Measurements from ENCODE around the gene DBF4B.
A peak's percentile ranks its signal among the peaks of the same experiment; 100 is the strongest.

Gene DBF4B

DNA sequence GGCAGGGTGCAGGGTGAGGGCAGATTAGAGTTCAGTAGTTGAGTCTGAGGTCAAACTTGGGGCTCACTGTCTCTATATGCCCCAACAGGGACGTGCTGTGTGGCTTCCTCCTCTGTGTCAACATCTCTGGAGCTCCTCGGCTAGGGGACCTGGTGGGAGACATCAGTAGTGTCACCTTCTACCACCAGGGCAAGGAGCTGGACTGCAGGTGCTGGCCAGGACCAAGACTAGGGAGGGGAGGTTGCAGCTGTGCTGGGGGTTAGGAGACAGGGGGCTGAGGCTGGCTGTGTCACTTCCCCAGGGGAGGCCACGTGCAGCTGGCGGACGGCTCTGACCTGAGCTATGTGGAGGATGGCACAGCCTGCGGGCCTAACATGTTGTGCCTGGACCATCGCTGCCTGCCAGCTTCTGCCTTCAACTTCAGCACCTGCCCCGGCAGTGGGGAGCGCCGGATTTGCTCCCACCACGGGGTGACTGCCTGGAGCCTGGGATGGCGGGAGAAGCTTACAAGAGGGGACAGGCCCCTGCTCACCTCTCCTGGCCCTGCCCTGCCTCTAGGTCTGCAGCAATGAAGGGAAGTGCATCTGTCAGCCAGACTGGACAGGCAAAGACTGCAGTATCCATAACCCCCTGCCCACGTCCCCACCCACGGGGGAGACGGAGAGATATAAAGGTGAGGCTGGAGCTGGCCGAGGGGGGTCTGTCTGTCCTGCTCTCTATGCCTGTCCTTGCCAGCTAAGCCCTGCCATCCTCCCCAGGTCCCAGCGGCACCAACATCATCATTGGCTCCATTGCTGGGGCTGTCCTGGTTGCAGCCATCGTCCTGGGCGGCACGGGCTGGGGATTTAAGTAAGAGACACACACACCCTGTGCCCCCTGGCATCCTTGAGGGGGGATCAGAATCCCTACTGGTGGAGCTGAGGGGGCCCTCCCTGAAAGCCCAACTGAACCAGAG, 69.2 kb downstream of the DBF4B start:
- no peak for DNase-seq (ENCODE audit: low read depth)

DNA sequence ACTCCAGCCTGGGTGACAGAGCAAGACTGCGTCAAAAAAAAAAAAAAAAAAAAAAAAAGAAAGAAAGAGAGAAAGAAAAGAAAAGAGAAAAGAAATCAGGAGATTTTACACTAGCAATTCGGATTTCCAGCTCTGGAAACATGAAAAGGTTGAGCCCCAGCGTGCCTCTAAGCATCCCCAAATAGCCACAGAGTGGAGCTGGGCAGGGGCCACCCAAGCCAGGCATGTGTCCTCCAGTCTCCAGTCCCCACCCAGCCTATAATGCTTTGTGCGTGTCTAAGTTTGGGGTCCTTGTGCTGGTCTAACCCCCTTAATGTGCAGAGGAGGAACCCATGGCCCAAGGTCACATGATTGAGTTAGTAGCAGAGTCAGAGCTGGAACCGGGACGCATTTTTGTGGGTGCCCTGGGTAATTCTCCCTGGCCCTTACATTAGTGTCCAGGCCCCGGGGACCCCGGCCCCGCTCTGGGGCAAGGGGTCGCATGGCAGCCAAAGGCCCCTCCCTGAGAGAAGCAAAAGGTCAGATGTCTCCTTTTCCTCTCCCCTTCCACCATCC, 70.3 kb downstream of the DBF4B start:
- DNase-seq (ENCODE audit: low read depth) = no peak

DNA sequence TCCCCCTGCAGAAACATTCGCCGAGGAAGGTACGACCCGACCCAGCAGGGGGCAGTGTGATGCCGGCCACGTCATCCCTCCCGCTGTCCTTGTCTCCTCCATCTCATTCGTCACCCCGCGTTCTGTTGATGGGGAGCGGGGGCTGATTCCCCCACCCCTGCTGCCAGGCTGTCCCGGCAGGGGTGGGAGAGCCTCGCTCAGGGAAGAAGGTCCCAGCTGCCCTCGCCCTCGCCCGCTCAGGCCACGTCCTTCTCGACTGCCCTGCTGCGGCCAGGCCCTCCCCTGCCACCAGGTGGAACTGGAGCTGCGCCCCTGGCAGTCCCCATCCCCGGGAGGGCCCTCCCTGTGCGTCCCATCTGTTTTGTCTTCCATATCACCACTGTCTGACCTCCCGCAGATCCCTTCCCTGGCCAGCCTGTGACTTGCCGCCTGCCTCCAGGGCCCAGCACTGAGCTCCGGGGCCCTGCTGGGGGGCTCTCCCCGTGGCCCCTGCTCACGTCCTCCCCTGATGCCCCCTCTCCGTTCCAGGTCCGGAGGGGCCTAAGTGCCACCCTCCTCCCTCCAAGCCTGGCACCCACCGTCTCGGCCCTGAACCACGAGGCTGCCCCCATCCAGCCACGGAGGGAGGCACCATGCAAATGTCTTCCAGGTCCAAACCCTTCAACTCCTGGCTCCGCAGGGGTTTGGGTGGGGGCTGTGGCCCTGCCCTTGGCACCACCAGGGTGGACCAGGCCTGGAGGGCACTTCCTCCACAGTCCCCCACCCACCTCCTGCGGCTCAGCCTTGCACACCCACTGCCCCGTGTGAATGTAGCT, 71.0 kb downstream of the DBF4B start:
- peak; percentile 64 for DNase-seq (ENCODE audit: low read depth)

DNA sequence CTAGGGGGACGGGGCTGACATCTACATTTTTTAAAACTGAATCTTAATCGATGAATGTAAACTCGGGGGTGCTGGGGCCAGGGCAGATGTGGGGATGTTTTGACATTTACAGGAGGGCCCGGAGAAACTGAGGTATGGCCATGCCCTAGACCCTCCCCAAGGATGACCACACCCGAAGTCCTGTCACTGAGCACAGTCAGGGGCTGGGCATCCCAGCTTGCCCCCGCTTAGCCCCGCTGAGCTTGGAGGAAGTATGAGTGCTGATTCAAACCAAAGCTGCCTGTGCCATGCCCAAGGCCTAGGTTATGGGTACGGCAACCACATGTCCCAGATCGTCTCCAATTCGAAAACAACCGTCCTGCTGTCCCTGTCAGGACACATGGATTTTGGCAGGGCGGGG, 71.7 kb downstream of the DBF4B start:
- no peak for DNase-seq (ENCODE audit: low read depth)

DNA sequence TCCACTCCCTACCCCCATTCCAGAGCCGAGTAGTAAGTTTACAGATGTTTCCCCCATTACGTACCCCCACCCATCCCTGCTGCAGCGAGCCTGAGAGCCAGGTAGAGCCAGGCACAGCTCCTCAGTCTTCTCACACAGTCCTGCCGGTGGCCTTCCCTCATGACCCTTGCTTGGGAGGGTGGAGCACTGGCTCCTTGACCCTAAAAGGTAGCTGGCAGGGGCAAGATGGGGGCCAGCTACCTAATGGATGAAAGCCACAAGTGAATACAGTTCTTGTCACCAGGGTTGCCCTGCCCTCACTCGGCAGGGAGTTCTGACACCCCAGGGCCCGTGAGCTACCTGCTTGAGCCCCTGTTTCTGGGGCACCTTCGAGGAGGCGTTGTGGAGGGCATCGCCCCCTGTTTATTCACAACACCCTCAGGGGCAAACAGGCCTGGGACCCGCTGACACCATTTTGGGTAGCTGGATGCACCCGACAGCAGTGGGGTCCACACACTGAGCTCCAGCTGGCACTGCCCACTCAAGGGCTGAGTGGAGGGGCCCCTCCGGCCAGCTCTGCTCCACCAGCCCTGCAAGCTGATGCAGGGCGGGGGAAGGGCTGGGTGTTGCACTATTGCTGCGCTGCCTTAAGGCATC, 72.5 kb downstream of the DBF4B start:
- DNase-seq (ENCODE audit: low read depth) = no peak

DNA sequence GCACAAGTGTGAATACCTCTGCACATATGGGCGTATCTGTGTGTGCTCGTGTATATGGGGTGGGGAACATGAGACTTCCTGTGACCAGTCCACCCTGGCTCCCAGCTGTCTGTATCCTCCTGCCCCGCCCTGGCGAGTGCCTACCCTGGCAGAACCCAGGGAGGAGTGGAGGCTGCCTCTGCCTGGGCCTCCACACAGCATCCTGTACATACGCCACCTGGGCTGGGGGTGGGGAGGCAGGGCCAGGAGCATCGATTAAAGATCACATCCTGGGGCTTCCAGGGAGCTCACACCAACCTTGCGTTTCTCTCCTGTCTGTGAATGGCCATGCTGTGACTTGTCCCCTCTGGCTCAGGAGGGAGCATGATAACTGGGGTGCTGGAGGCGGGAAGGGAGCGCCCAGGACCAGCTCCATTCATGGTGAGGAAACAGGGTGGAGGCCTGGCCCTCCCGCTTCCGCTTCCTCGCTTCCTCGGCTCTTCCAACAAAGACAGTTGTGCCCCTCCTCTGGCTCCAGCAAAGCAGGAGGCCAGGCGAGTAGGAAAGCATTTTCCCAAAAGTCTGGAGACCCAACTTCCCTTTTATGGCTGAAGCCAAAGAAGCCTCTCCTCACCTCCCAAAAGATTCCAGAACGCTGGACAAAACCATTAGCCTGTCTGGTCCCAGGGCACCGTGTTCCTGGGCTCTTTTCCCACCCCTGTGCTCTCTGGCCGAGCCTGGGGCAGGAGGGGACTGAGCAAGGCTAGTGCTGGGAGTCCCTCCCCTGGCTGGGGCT, 73.3 kb downstream of the DBF4B start:
- DNase-seq (ENCODE audit: low read depth) = no peak

DNA sequence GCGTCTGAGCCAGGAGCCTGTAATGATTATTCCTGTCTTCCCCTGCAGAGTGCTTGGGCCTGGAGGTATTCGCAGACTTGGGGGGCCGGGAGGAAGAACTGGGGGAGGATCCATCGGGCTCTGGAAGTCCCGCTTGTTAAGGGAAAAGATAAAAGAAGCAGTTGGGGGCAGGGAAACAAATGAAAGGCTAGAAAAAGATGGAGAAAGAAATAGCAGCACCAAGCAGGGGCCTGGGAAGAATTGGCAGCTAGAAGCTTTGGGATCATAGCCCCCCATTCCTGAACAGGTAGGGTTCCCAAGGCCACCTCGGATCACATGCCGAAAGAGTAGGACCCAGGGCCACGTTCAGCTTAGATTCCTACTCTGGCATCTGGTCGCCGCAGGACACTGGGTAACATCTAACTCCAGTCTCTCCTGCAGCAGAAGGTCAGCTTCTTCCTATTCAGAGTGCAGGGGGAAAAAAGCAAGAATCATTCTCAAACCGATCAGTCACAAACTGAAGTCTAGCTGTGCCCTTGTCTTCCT, 73.9 kb downstream of the DBF4B start:
- DNase-seq (ENCODE audit: low read depth) = no peak

DNA sequence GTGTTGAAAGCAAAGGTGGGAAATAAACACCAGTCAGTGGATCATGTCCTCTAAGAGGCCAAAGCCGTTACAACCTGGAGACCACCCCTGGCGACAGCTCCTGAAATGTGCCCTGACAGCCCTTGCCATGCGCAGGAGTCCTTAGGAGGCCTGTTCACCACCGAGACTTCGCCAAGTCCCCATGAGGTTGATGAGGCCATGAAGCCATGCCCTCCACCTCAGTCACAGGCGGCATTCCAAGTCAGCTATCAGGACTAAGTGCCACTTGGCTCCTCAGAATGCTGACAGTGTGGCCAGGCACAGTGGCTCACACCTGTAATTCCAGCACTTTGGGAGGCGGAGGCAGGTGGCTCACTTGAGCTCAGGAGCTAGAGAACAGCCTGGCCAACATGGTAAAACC, 77.5 kb downstream of the DBF4B start:
- DNase-seq (ENCODE audit: low read depth) = no peak

DNA sequence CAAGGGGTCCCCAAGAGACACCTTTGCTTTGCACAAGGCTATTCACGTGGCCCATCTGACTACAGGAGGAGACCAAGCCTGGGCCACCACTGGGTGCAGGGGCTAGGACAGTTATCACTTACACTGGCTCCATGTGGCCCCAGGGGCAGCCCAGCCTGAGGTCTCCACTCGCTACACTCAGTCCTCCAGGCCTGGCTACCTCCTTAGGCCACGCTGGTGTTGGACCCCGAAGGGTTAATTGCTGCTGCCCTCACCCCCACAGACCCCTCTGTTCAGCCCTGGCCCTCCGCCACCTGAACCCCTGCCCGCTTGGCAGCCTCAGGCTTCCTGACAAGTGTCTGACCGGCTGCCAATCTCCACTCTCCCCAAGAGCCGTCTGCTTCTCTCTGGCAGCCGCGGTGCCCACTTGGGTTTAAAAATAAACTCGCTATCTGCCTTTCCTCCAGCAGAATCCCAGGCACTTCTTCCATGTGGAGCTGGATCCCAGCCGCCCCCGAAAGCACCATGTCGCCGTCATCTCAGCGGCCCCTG, 78.2 kb downstream of the DBF4B start:
- DNase-seq (ENCODE audit: low read depth) = no peak

DNA sequence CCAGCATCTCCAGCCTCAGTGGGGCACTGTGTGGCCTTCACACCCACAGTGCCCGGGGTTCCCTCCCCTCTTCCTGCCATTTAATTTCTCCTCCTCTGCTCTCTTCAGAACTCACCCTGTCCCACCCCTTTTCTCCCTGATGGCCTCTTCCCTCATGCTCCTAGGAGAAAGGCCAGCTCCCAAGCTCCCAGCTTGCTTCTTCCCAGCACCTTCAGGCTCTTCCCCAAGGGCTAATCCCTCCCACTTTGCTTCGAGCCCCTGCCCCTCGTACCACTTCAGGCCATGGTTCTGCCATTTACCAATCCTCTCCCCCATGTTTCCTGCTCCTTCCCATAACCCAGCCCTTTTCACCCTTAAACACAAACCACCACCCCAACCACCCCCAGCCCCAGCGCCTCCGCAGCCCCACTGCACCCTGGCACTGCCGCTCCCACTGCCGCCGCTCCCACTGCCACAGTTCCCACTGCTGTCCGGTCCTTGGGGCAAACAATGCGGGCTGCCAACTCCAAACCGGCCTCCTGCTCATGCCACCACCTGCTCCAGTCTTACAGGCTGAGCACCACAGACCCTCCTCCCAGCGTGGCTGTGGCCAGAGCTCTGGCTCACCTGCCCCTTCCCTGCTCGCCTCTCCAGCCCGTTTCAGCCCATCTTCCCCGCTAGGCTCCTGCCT, 78.9 kb downstream of the DBF4B start:
- DNase-seq (ENCODE audit: low read depth) = no peak

DNA sequence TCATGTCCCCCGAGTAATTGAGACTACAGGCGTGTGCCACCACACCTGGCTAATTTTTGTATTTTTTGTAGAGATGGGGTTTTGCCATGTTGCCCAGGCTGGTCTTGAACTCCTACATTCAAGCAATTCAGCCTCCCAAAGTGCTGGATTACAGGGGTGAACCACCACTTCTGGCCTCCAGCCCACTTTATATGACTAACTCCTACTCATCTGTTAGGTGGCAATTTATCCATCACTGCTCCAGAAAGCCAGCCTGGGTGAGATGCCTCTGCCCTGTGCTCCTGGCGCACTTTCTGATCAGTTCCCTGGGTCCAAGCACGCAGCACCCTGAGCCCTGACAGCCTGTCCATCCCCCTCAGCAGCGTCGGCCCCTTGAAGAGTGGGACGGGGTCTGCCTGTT, 79.7 kb downstream of the DBF4B start:
- no peak for DNase-seq (ENCODE audit: low read depth)

DNA sequence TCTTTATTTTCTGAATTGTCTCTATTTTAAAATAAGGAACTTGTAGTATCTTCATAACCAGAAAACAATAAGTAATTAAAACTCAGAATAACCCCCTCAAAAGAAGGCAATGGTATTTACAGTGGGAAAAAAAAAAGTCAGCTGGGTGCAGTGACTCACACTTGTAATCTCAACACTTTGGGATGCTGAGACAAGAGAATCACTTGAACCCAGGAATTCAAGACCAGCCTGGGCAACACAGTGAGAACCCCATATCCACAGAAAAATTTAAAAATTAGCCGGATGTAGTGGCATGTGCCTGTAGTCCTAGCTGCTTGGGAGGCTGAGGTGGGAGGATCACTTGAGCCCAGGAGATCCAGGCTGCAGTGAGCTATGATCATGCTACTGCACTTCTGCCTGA, 83.8 kb downstream of the DBF4B start:
- DNase-seq (ENCODE audit: low read depth) = no peak

DNA sequence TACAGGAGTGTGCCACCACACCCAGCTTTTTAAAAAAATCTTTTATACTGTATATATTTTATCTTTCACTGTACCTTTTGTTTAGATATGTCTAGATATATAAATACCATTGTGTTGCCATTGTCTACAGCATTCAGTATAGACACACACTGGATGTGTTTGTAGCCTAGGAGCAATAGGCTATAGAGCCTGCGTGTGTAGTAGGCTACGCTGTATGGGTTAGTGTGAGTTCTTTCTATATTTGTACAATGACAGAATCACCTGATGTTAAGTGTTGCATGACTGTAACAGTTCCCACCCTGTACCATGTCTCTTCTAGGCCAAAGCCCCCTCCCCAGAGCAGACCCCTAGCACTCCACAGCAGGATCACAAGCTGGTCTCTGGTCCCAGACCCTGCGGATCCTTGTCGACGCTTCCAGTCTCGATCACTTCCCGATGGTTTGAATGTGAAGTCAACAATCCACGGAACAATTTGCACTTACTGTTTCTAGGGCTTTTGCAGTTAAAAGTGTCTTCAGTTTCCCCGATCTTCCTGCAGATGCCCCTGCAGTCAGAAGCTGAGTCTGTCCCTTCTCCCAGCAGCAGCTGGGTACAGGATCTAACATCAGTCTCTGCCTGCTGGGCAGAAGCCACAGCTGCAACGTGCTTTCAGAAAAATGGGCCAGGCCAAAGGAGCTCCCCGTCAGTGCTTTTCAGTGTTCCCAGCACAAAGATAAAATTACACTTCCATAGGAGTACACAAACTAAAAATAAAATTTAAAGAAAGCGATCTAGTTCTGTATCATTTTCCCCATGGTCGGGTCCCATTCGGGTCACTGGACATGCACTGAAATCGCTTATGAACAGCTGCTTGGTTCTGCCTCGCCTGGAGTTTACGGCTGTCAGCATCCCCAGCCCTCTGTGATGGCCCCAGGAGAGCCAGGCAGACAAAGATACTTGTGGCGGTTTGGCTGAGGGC, 85.7 kb downstream of the DBF4B start:
- DNase-seq (ENCODE audit: low read depth) = peak; percentile 16

DNA sequence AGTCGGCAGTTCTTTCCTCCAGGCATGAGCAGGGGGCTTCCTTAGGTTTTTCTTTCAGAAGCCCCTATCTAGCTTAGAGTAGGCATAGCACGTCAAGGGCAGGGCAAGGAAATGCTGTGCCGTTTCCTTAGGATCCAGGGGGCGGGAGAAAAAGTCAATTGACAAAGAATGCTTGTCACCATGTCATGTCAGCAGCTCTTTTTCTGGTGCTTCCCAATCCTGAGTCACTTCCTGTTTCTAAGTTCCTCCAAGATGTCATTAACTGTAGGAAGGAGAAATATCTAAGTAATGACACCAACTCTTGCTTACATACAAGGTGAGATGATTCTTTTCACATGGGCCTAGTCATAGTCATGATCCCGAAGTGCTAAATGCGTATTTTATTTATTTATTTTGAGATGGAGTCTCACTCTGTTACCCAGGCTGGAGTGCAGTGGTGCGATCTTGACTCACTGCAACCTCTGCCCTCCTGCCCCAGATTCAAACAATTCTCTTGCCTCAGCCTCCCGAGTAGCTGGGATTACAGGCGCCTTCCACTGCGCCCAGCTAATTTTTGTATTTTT, 86.5 kb downstream of the DBF4B start:
- DNase-seq (ENCODE audit: low read depth) = peak; percentile 72

DNA sequence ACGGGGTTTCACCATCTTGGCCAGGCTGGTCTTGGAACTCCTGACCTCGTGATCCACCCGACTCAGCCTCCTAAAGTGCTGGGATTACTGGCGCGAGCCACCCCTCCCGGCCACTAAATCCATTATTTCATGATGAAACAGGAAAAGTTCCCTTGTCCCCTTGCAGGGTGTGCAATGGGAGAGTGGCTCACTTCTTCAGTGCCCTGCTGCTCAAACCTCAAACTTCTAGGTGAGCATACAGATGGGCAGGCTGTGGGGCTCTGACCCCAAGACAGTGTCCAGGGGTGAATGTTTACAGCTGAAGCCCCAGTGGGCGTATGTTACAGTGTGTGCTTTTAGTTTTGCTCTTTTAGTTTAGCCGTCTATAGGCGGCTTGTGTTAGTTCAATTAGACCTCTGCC, 87.0 kb downstream of the DBF4B start:
- no peak for DNase-seq (ENCODE audit: low read depth)

DNA sequence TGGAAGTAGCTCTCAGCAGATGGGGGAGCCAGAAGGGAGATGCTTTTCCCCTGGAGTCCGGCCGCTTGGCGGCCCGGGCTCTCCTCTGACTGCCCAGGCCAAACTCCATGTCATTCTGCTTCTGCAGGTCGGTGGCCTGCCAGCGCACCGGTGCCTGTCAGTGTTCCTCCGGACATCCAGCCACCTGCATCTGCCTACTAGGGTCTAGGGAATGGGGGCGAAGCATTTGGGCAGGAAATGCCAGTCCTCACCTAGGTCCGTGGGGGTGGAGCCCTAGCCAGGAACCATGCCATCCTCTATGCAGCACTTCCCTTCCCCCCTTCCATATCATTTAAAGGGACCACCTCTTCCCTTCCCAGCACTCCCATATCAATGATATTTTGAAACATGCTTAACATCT, 87.5 kb downstream of the DBF4B start:
- DNase-seq (ENCODE audit: low read depth) = no peak

DNA sequence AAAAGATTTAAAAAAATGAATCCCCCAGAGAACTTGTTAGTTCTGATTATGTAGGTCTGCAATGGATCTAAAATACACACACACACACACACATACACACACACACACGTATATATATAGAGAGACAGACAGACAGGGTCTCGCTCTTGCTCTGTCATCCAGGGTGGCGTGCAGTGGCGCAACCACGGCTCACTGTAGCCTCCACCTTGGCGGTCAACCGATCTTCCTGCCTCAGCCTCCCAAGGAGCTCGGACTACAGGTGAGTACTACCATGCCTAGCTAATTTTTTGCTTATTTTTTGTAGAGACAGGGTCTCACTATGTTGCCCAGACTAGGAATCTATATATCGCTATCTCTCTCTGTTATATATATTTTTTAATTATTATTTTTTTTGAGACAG, 88.3 kb downstream of the DBF4B start:
- no peak for DNase-seq (ENCODE audit: low read depth)

DNA sequence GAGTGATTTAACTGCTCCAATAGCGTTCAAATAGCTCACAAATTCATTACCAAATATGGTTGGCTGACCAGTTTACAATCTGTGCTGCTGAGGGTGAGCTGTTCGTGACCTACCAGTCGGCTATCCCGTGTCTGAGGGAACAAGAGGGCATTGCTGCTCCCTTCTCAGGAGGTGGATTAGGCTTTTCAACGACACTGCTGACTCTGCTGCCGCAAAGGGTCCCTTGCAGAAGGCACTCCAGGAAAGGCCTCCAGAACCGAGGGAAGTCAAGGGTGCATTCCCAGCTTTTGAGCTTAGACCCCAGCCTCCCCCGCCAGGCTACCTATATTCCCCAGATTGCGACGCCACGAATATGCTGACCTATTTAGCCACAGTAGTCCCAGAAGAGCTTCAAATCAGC, 89.3 kb downstream of the DBF4B start:
- DNase-seq (ENCODE audit: low read depth) = no peak

DNA sequence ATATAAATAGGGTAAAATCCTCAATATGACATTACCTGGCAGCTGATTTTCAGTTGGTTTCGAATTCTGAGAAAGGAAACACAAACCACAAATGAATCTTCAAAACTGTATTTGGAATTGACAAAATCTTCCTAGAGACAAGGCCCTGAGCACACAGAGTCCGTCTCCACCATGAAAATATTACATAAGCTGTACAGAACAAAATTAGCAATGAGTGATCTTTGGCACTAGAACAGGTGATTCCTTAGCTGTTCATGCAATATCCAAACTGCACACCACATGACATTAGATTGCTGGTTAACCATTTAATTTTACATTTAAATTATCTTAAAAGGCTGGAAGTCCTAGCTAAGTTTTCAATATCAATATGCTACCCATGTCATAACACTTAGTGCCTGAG, 89.9 kb downstream of the DBF4B start:
- DNase-seq (ENCODE audit: low read depth) = no peak

Measured in fibroblast of gingiva (primary cell).